Heart right ventricle (tissue), 16 donors: ENCODE measurements around the gene MRPL57. TPM values are rescaled to one million over a fixed set of nuclear protein-coding genes. Genes with fewer than 3 reads are reported as not detected.

ENCODE experiments used
- ATAC-seq, 8 donors: fragments of 200-7000 bp; cut with Tn5 transposase; one replicate each; pipeline ENCODE4 v1.9.1; 2020; ENCODE audit warnings: mild to moderate bottlenecking in 8 of 8, moderate library complexity in 8 of 8, moderate number of reproducible peaks in 1 of 8
- DNase-seq, 2 donors: peaks; one replicate each; pipeline ENCODE4 v3.0.0-alpha.2; 2020
- H3K27ac ChIP-seq, 10 donors: fragments of 200-600 bp; sonication (generic) in 2 of 10; one replicate each; pipeline versions ENCODE4 v1.5.0 to v1.8.0; 2020 to 2022; ENCODE audit warnings: mild to moderate bottlenecking in 3 of 10
- H3K27me3 ChIP-seq, 7 donors: fragments of 200-600 bp; one replicate each; pipeline ENCODE4 v1.8.0; 2021 to 2022; ENCODE audit warnings: mild to moderate bottlenecking in 2 of 7
- H3K36me3 ChIP-seq, 9 donors: fragments of 200-600 bp; sonication (generic) in 1 of 9; one replicate each; pipeline versions ENCODE4 v1.5.0 to v1.8.0; 2020 to 2022; ENCODE audit warnings: mild to moderate bottlenecking in 2 of 9
- H3K4me1 ChIP-seq, 9 donors: fragments of 200-600 bp; sonication (generic) in 1 of 9; one replicate each; pipeline versions ENCODE4 v1.5.0 to v1.8.0; 2020 to 2022; ENCODE audit warnings: mild to moderate bottlenecking in 4 of 9
- H3K4me3 ChIP-seq, 10 donors: fragments of 200-600 bp; sonication (generic) in 2 of 10; one replicate each; pipeline versions ENCODE4 v1.5.0 to v1.8.0; 2020 to 2022; ENCODE audit warnings: mild to moderate bottlenecking in 7 of 10, moderate library complexity in 2 of 10
- H3K9me3 ChIP-seq, 11 donors: fragments of 200-600 bp in 10 of 11; sonication (generic) in 2 of 11; one replicate each; pipeline versions ENCODE4 v1.5.0 to v1.8.0; 2013 to 2022; ENCODE audit warnings: mild to moderate bottlenecking in 2 of 11, control low read depth in 1 of 11, moderate library complexity in 1 of 11
- CTCF ChIP-seq, 9 donors: fragments of 200-600 bp; sonication (generic) in 2 of 9; IDR thresholded peaks; one replicate each; pipeline versions ENCODE4 v1.5.0 to v1.8.0; 2021 to 2022; ENCODE audit warnings: antibody characterized with exemption in 9 of 9, mild to moderate bottlenecking in 5 of 9, moderate library complexity in 1 of 9
- WGBS, 2 donors: extraction: QIAGEN DNeasy Blood & Tissue Kit; methylation state at CpG; one replicate each; pipeline ENCODE4 v1.1.7; 2013; ENCODE audit warnings: inconsistent platforms in 1 of 2; 5-methylcytosine and 5-hydroxymethylcytosine counted together
- intact Hi-C, 10 donors: fragments of 100-400 bp; cut with DNase I; formaldehyde crosslinking; loops; one replicate each; pipeline versions ENCODE4 v1.11.1 to v1.14.2; 2022
- polyA plus RNA-seq, 2 donors: library from polyadenylated mRNA; stranded (reverse); fragments of 200-250 nt; gene quantifications; one replicate each; pipeline ENCODE4 v1.2.3, GENCODE V29; 2013
- total RNA-seq, 10 donors: library from RNA; stranded (reverse); fragmentation: NEBNext Ultra II Directional in 3 of 10; extraction: Animal tissue kit (Norgen Biotek cat#: 25700) in 3 of 10; gene quantifications; one replicate each; pipeline versions ENCODE4 v1.2.1 to v1.2.4, GENCODE V29; 2021 to 2023
- donor health status: Arrhythmogenic right ventricular cardiomyopathy.
- donor health status: ischemic (EF 13 %, LVEDD 7.1; RV severe dilation, severe dysfunction).
- donor health status: healthy with polysubstance abuse.
- donor health status: DM: no; HTN: yes; CAD: no.
- donor health status: DM: no; HTN: no; CAD: no.
- donor health status: ischemic (EF 25% LVEDD 6.9; RV normal size, moderate dysfunction).
- donor health status: ischemic (EF 25% LVEDD 5.7; RV mildly dilated, moderate dysfunction).
- donor health status: healthy.
- donor health status: DM: yes; HTN: yes; CAD: no.
- donor health status: Ischemic cardiomyopathy.
- donor health status: ischemic (EF 35%, LVEDD 5.7; RV mildly dilated, moderate dysfunction).
- donor health status: nonischemic (EF 11% LVEDD 7.7; RV severe dilation, severe dysfunction).
- donor health status: DM: yes; HTN: yes; CAD: no.
- donor health status: PGD.
- donor health status: ischemic (EF 29% LVEDD 5.4; RV normal size, mild dysfunction).
- donor health status: nonischemic (EF 23%, LVEDD 6.1; RV moderate dilation, normal function).

Gene MRPL57
- total and polyA plus RNA-seq, 12 donors = 20.0 to 40.6 (median 23.6) TPM

DNA sequence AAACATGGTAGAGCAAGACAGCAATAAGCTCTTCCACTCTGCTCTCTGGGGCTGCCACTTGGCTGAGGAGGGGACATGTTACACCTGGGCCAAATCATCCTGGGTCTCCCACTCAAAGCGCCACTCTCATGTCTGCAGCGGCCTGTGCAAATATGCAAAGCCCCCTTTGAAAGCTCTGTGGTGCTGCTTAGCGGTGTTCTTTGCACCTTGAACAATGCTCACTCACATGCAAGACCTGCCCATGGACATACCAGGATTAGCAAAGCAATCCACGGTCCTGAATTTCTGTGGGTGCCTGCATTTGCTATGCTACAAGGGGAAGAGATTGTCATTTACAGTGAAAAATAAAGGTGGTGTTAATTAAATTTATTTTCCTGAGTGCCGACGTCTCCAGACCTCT is 48.6 kb downstream of the MRPL57 start:
- no peak for TF ChIP-seq CTCF (IDR thresholded peaks at IDR 0.05)
- Histone ChIP-seq H3K27me3 (no peaks in the 10 kb centered on the region), H3K27ac (no peak overlapping the region), H3K4me1 (no peaks in the 10 kb centered on the region), H3K4me3 (no peak overlapping the region), H3K36me3 (no peaks in the 10 kb centered on the region), H3K9me3 (peaks cover 0 to 29% (median 11%) of the 10 kb centered on the region in 11 donors)
- WGBS, 2 donors = 88% methylated on average over 6 of the region's 6 CpGs
- no peak for ATAC-seq
- intact Hi-C loops = no loop called here
- DNase-seq = no peak

DNA sequence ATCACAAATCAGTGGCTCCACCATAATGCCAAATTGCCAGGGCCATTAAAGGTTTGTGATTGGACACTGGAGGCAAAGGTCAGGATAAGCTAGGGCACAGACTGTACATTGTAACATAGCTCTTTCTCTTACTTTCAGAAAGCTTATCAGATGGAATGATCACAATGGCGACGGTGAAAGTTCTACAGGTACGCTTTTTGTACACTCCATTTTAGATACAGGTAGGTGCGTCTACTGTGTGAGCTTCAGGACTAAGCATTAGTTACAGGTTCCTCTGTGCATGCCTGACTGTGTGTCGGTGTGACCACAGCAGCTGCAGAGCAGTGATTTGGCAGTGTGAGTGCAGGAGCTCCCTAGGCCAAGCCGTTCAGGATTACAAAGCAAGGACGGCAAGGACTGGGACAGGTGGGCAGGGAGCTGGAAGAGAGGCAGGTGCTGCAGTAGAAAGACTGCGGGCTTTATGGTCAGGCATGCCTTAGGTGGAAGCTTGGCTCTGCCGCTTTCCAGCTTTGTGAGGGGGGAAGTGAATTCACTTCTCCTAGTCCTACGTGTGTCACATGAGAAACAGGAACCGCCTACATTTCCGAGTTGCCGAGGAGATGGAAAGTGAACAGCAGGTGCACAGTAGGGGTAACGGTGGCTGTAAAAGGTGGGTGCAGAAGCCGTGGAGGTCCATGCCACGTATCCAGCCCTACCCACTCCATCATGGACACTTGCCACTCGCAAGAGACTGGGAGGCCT is 49.6 kb downstream of the MRPL57 start:
- H3K4me1 ChIP-seq = peaks cover 0 to under 1% (median 0%) of the 10 kb centered on the region in 9 donors
- peaks cover 0 to 22% (median 8%) of the 10 kb centered on the region in 11 donors for H3K9me3 ChIP-seq
- no peaks in the 10 kb centered on the region for H3K27me3 ChIP-seq
- no peak overlapping the region for H3K27ac ChIP-seq
- H3K4me3 ChIP-seq = no peak overlapping the region
- no peak for TF ChIP-seq CTCF (IDR thresholded peaks at IDR 0.05)
- DNase-seq (no peak), ATAC-seq (no peak)
- 85 to 86% methylated on average over 17 of the region's 17 CpGs for WGBS, 2 donors
- H3K36me3 ChIP-seq = no peaks in the 10 kb centered on the region
- intact Hi-C loops = no loop called here

DNA sequence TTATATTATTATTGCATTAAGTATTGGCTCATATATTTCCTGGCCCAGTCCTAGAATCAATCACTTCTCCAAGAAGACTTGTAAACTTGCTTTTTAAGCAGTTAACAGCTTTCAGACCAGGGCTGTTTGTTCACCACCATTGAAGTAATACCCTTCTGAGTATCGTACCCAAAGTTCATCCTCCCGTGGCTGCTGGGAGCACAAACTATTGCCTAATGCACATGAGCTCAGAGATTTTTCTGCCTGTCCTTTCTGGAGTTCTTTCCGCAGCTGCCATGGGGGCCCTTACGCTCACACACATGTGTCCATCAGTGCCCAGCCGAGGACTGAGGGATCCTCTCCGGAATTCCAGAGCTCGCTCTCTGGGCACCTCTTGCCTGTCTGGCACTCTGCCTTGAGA is 51.5 kb downstream of the MRPL57 start:
- H3K27me3 ChIP-seq = no peaks in the 10 kb centered on the region
- no peak for TF ChIP-seq CTCF (IDR thresholded peaks at IDR 0.05)
- 94 to 96% methylated on average over 7 of the region's 7 CpGs for WGBS, 2 donors
- peaks cover 0 to 11% (median 0%) of the 10 kb centered on the region in 9 donors for H3K4me1 ChIP-seq
- H3K4me3 ChIP-seq = no peak overlapping the region
- H3K27ac ChIP-seq = no peak overlapping the region
- H3K36me3 ChIP-seq = no peaks in the 10 kb centered on the region
- ATAC-seq (no peak), DNase-seq (no peak)
- intact Hi-C loops = no loop called here
- H3K9me3 ChIP-seq = peaks cover 0 to 3% (median 0%) of the 10 kb centered on the region in 11 donors

Other genes starting within 250 kb of the MRPL57 start
- gene LATS2, start 115.1 kb upstream of the MRPL57 start, total RNA-seq = 10 to 100 TPM; 16.2 to 46.1 (median 27.9) TPM
- 10 to 100 TPM in 1 of 2 donors, 1 to 10 TPM in 1; 9.7 to 10.9 TPM for gene LATS2, start 115.1 kb upstream of the MRPL57 start, polyA plus RNA-seq
- 100 to 1,000 TPM; 243 to 343 (median 301) TPM for gene SAP18, start 36.5 kb upstream of the MRPL57 start, total RNA-seq
- 100 to 1,000 TPM in 1 of 2 donors, 10 to 100 TPM in 1; 74.2 to 105 TPM for gene SAP18, start 36.5 kb upstream of the MRPL57 start, polyA plus RNA-seq
- gene SKA3, start 106 bp upstream of the MRPL57 start, total RNA-seq = 1 to 10 TPM in 3 of 10 donors, under 1 TPM in 6, not detected in 1; 0.07 to 1.8 (median 0.23) TPM
- under 1 TPM; 0.06 to 0.15 TPM for gene SKA3, start 106 bp upstream of the MRPL57 start, polyA plus RNA-seq